K562 (cell line): Measurements from ENCODE around the gene PRRC2A. TPM values are rescaled to one million over a fixed set of nuclear protein-coding genes. Genes with fewer than 3 reads are reported as not detected.

Source experiments
- CBX1 ChIP-seq: sonication (generic); IDR thresholded peaks from 2 replicates; pipeline ENCODE4 v1.6.1; 2016; ENCODE audit warnings: antibody characterized with exemption, low read depth, mild to moderate bottlenecking
- GABPA ChIP-seq: fragments of 200-800 bp; sonication (Bioruptor generic); conservative IDR thresholded peaks from 2 replicates; pipeline ENCODE4 v1.6.1; 2016; ENCODE audit warnings: low read depth, missing genetic modification characterization, missing compliant biosample characterization
- HNRNPUL1 ChIP-seq: fragments of 200-400 bp; formaldehyde crosslinking; IDR thresholded peaks from 2 replicates; pipeline ENCODE4 v1.6.1; 2017; ENCODE audit warnings: low read length
- KLF16 ChIP-seq: IDR thresholded peaks from 2 replicates; pipeline ENCODE4 v1.6.1; 2016; ENCODE audit warnings: antibody characterized with exemption
- NELFE ChIP-seq: IDR thresholded peaks from 2 replicates; pipeline ENCODE4 v1.6.1; 2011; ENCODE audit warnings: mild to moderate bottlenecking; ENCODE audit not compliant: insufficient read depth, insufficient read length
- NFE2L1 ChIP-seq: fragments of 450-650 bp; IDR thresholded peaks from 2 replicates; pipeline ENCODE4 v1.6.1; 2016; ENCODE audit warnings: missing genetic modification characterization, low read depth, mild to moderate bottlenecking, missing compliant biosample characterization, moderate library complexity, borderline replicate concordance
- PRPF4 ChIP-seq: fragments of 200-400 bp; formaldehyde crosslinking; IDR thresholded peaks from one replicate; pipeline ENCODE4 v1.6.1; 2017; ENCODE audit warnings: low read length, low read depth, mild to moderate bottlenecking; ENCODE audit not compliant: insufficient read depth, poor library complexity, severe bottlenecking
- RBBP5 ChIP-seq: fragments of 200-600 bp; sonication (generic); IDR thresholded peaks from 2 replicates; pipeline ENCODE4 v1.6.1; 2012; ENCODE audit warnings: borderline replicate concordance, mild to moderate bottlenecking, low read length, control low read depth, inconsistent platforms; ENCODE audit not compliant: insufficient read depth, poor library complexity, severe bottlenecking
- RBM14 ChIP-seq: fragments of 200-400 bp; formaldehyde crosslinking; IDR thresholded peaks from 2 replicates; pipeline ENCODE4 v1.6.1; 2018; ENCODE audit warnings: low read depth, mild to moderate bottlenecking, low read length, moderate library complexity, borderline replicate concordance; ENCODE audit not compliant: insufficient read depth
- RHOXF2B ChIP-seq: fragments of 250-450 bp; sonication (Bioruptor Pico); conservative IDR thresholded peaks from 2 replicates; pipeline ENCODE4 v1.5.1; 2021
- SIN3A ChIP-seq, 2 experiments: fragments of 150-350 bp in 1 of 2; IDR thresholded peaks; 2 replicates each; pipeline ENCODE4 v1.6.1; 2011 to 2016; ENCODE audit warnings: borderline replicate concordance in 2 of 2, low read depth in 2 of 2, low read length in 2 of 2, mild to moderate bottlenecking in 2 of 2, moderate library complexity in 2 of 2; ENCODE audit not compliant: control insufficient read depth in 1 of 2
- SMAD3 ChIP-seq: fragments of 450-650 bp; formaldehyde crosslinking; conservative IDR thresholded peaks from 2 replicates; pipeline ENCODE4 v1.4.0; 2020; ENCODE audit warnings: mild to moderate bottlenecking
- SMARCE1 ChIP-seq: fragments of 450-650 bp; IDR thresholded peaks from 2 replicates; pipeline ENCODE4 v1.7.1; 2016; ENCODE audit warnings: mild to moderate bottlenecking
- TAF7 ChIP-seq: fragments of 450-650 bp; IDR thresholded peaks from 2 replicates; pipeline ENCODE4 v1.6.1; 2016; ENCODE audit warnings: missing genetic modification characterization, missing compliant biosample characterization
- TAF9B ChIP-seq: fragments of 450-650 bp; IDR thresholded peaks from 2 replicates; pipeline ENCODE4 v1.6.1; 2018; ENCODE audit warnings: mild to moderate bottlenecking; ENCODE audit not compliant: partially characterized antibody
- ZNF134 ChIP-seq: fragments of 250-450 bp; sonication (Bioruptor Pico); conservative IDR thresholded peaks from 2 replicates; pipeline ENCODE4 v1.4.0; 2020
- ZNF212 ChIP-seq: fragments of 450-650 bp; formaldehyde crosslinking; IDR thresholded peaks from 2 replicates; pipeline ENCODE4 v1.4.0; 2020; ENCODE audit warnings: mild to moderate bottlenecking
- ZNF311 ChIP-seq: fragments of 250-450 bp; sonication (Bioruptor Pico); IDR thresholded peaks from 2 replicates; pipeline ENCODE4 v1.4.0; 2020; ENCODE audit warnings: mild to moderate bottlenecking, moderate library complexity
- ZNF436 ChIP-seq: fragments of 250-450, 450-650 bp; sonication (Bioruptor Pico); formaldehyde crosslinking; IDR thresholded peaks from 2 replicates; pipeline ENCODE4 v1.7.0; 2020; ENCODE audit warnings: mild to moderate bottlenecking
- ZNF589 ChIP-seq: fragments of 200-800 bp; sonication (Bioruptor generic); IDR thresholded peaks from 2 replicates; pipeline ENCODE4 v1.6.1; 2016; ENCODE audit warnings: low read depth, missing genetic modification characterization, missing compliant biosample characterization
- ZNF696 ChIP-seq: fragments of 250-450 bp; sonication (Bioruptor Pico); conservative IDR thresholded peaks from 2 replicates; pipeline ENCODE4 v1.4.0; 2020; ENCODE audit warnings: mild to moderate bottlenecking, moderate library complexity
- ZNF79 ChIP-seq: fragments of 250-450 bp; sonication (Bioruptor Pico); IDR thresholded peaks from 2 replicates; pipeline ENCODE4 v1.4.0; 2020; ENCODE audit warnings: low read depth, mild to moderate bottlenecking, moderate library complexity
- polyA plus RNA-seq, 8 experiments: library from polyadenylated mRNA; depleted of rRNA in 4 of 8; stranded (reverse) in 5 of 8; unstranded in 3 of 8; fragments of >200 nt; fragmentation: Nextera tagmentation in 2 of 8; fragmentation: Illumina TruSeq in 1 of 8; extraction: Ambion mirVana in 2 of 8; extraction: Trizol in 1 of 8; gene quantifications; 2 replicates each; pipeline versions ENCODE4 v1.2.1 to v1.2.3, GENCODE V29; 2011 to 2014; ENCODE audit warnings: inconsistent platforms in 1 of 8, missing spikeins in 1 of 8
- total RNA-seq, 7 experiments: library from RNA; depleted of rRNA in 6 of 7; stranded (reverse); fragments of >200 nt in 6 of 7; fragmentation: Illumina TruSeq in 2 of 7; extraction: Trizol in 2 of 7; gene quantifications; 2 replicates each; pipeline versions ENCODE4 v1.2.1 to v1.2.3, GENCODE V29; 2011 to 2021; ENCODE audit warnings: low replicate concordance in 1 of 7
- TF ChIP-seq, protein P1 (sequence below): fragments of 250-450 bp; sonication (Bioruptor Pico); IDR thresholded peaks from 2 replicates; pipeline ENCODE4 v1.6.1; 2021; ENCODE audit warnings: mild to moderate bottlenecking
- TF ChIP-seq, protein P2 (sequence below): fragments of 450-650 bp; IDR thresholded peaks from 2 replicates; pipeline ENCODE4 v1.6.1; 2016; ENCODE audit warnings: missing biosample characterization, missing genetic modification characterization
- TF ChIP-seq, protein P3 (sequence below): sonication (generic); formaldehyde crosslinking; IDR thresholded peaks from 2 replicates; pipeline ENCODE4 v1.8.0; 2022; ENCODE audit warnings: mild to moderate bottlenecking, low read depth, missing genetic modification reagents

PRRC2A gene
- total and polyA plus RNA-seq, 9 of the 15 experiments (the other 6 are each of a cell fraction or from before 2014, with no cell fraction given) = 1.0 to 332 (median 63.0) TPM

DNA sequence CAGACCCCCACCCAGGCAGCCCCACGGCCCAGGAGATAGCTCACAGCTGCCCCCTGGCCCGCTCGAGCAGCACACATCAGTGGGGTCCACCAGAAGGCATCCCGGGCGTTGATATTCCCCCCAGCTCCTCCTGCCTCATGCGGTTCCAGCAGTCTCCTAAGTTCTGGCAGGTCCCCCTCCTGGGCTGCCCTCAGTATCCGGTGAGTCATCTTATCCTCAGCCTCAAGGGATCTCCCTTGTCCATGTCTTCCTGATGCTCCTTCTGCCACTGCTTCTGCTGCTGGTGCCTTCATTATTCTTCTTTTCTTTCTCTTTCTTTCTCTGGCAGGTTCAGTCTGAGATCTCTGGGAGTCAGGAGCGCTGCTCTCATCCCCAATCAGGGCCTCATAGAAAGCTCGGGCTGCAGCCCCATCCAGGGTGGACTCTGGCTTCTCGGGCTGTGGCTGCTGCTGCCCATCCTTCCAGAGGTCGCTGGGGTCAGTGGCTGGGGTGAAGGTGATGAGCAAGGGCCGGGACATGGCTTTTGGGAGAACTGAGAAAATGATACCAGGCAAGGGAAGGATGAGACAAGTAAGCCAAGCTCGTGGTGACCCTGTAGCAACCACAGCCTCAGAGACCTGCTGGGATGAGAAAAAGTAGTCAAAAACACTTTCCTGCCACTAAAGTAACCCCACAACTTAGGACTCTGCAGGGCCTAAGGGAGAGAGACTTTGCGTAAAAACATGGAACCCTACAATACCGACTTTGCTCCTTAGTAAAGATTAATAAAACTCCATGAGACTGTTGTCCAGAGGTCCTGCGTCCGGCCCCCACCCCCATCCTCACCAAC is 43.7 kb downstream of the PRRC2A start (continued):
- TF ChIP-seq ZNF212 (CRISPR knock-in tag) (no peak), ZNF79 (CRISPR knock-in tag) (no peak), RBM14 (no peak), KLF16 (no peak), CBX1 (no peak), ZNF311 (CRISPR knock-in tag) (no peak; the same call in 1 of the 2 replicates), RBBP5 (no peak), SIN3A (IDR thresholded peaks at IDR 0.05; ENCODE audit: borderline replicate concordance in 2 of 2, control insufficient read depth in 1 of 2, low read depth in 2 of 2, low read length in 2 of 2) (peak in 1 of 2 experiments; percentile 46; a peak in 2 of 4 replicates), ZNF436 (no peak), SMAD3 (CRISPR knock-in tag) (no peak), NELFE (no peak), GABPA (tag) (no peak), ZNF589 (CRISPR knock-in tag) (no peak), RHOXF2B (no peak), TAF9B (no peak), HNRNPUL1 (no peak), ZNF134 (CRISPR knock-in tag) (no peak), NFE2L1 (tag) (no peak), ZNF696 (no peak), SMARCE1 (peak; percentile 94), TAF7 (no peak), PRPF4 (no peak)
- TF ChIP-seq, protein P1, sequence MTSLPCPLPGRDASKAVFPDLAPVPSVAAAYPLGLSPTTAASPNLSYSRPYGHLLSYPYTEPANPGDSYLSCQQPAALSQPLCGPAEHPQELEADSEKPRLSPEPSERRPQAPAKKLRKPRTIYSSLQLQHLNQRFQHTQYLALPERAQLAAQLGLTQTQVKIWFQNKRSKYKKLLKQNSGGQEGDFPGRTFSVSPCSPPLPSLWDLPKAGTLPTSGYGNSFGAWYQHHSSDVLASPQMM = no peak
- TF ChIP-seq, protein P2, sequence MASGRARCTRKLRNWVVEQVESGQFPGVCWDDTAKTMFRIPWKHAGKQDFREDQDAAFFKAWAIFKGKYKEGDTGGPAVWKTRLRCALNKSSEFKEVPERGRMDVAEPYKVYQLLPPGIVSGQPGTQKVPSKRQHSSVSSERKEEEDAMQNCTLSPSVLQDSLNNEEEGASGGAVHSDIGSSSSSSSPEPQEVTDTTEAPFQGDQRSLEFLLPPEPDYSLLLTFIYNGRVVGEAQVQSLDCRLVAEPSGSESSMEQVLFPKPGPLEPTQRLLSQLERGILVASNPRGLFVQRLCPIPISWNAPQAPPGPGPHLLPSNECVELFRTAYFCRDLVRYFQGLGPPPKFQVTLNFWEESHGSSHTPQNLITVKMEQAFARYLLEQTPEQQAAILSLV (tag) = no peak
- TF ChIP-seq, protein P3, sequence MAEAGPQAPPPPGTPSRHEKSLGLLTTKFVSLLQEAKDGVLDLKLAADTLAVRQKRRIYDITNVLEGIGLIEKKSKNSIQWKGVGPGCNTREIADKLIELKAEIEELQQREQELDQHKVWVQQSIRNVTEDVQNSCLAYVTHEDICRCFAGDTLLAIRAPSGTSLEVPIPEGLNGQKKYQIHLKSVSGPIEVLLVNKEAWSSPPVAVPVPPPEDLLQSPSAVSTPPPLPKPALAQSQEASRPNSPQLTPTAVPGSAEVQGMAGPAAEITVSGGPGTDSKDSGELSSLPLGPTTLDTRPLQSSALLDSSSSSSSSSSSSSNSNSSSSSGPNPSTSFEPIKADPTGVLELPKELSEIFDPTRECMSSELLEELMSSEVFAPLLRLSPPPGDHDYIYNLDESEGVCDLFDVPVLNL (CRISPR knock-in tag) = no peak; the same call in 1 of the 2 replicates
